Measurements from ENCODE around the gene ARID3C. TPM values are rescaled to one million over a fixed set of nuclear protein-coding genes. Genes with fewer than 3 reads are reported as not detected.

ARID3C gene
- total and polyA plus RNA-seq, 2 donors: 0.07 to 0.09 TPM

DNA sequence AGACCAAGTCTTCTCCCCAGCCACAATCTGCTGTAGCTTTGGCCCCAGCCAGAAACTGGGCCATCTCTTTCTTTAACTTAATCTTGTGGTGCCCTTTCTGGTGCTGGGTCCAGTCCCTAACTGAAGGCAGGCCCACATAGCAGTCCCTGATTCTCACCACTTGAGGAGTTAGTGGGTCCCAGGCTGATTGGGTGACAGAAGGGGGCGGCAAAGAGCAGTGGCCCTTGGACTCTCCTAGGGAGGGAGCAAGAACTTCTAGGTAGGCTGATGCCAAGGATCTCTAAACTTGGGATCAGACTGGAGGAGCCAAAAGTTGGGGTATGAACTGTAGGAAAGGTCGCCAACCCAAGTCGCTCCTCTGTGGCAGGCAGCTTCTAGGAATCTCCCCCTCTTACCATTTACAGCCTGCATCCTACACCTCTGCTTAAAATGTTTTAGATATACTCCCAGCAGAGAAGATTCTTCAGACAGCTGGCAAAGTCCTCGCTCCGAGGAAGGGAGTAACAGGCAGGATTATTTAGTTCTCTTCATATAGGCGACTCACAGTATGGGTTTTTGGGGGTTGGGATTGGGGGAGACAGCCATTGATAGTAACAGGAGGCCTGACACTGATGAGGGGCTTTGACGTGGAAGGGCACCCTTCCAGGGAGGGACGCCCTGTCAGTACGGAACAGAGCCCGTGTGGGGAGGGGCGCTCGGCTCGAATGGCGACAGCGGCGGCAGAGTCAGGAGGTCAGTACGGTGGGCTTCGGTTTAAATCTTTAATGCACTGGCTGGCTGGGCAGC is 35.6 kb upstream of the ARID3C start:
- Histone ChIP-seq H3K27ac (ENCODE audit: low read depth in 1 of 2, low read length in 1 of 2) (peak overlapping the region; percentile 59 to 68), H3K9me3 (ENCODE audit: control insufficient read depth in 2 of 2, insufficient read depth in 1 of 2, low read length in 1 of 2) (peaks cover 0 to 6% of the 10 kb centered on the region in 2 donors), H3K27me3 (ENCODE audit: control insufficient read depth in 2 of 2, insufficient read depth in 1 of 2, low read length in 1 of 2) (no peaks in the 10 kb centered on the region), H3K36me3 (ENCODE audit: control insufficient read depth in 2 of 2, insufficient read depth in 2 of 2, low read length in 1 of 2) (no peaks in the 10 kb centered on the region), H3K4me3 (ENCODE audit: low read length in 2 of 2) (peak overlapping the region; percentile 60 to 76), H3K4me1 (ENCODE audit: control insufficient read depth in 2 of 2, insufficient read depth in 2 of 2, low read length in 2 of 2) (peaks cover 19 to 38% of the 10 kb centered on the region in 2 donors)
- 18% methylated on average over 18 of the region's 18 CpGs for WGBS
- peak; percentile 43 to 87 (median 59) for DNase-seq (ENCODE audit: low read depth in 6 of 9, low spot score in 9 of 9)

DNA sequence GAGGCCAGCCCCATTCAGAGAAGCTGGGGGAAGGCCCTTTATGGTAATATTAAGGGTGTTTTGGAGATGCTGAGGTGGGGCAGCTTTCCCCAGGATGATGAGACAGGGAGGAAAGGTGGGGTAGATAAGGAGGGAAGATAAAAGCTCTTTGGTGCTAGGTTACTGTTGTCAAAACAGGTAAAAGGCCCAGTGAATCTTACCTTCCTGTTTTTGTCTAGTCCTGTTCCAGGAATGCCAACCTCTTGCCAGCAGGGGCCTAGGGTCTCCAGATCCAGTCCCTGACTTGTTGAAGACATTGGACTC is 34.4 kb upstream of the ARID3C start:
- Histone ChIP-seq H3K9me3 (ENCODE audit: control insufficient read depth in 2 of 2, insufficient read depth in 1 of 2, low read length in 1 of 2) (peaks cover 0 to 6% of the 10 kb centered on the region in 2 donors), H3K36me3 (ENCODE audit: control insufficient read depth in 2 of 2, insufficient read depth in 2 of 2, low read length in 1 of 2) (no peaks in the 10 kb centered on the region), H3K4me3 (ENCODE audit: low read length in 2 of 2) (no peak overlapping the region), H3K27ac (ENCODE audit: low read depth in 1 of 2, low read length in 1 of 2) (peak overlapping the region in 1 of 2 donors; percentile 8), H3K4me1 (ENCODE audit: control insufficient read depth in 2 of 2, insufficient read depth in 2 of 2, low read length in 2 of 2) (peaks cover 19 to 38% of the 10 kb centered on the region in 2 donors), H3K27me3 (ENCODE audit: control insufficient read depth in 2 of 2, insufficient read depth in 1 of 2, low read length in 1 of 2) (no peaks in the 10 kb centered on the region)
- no peak for DNase-seq (ENCODE audit: low read depth in 6 of 9, low spot score in 9 of 9)

DNA sequence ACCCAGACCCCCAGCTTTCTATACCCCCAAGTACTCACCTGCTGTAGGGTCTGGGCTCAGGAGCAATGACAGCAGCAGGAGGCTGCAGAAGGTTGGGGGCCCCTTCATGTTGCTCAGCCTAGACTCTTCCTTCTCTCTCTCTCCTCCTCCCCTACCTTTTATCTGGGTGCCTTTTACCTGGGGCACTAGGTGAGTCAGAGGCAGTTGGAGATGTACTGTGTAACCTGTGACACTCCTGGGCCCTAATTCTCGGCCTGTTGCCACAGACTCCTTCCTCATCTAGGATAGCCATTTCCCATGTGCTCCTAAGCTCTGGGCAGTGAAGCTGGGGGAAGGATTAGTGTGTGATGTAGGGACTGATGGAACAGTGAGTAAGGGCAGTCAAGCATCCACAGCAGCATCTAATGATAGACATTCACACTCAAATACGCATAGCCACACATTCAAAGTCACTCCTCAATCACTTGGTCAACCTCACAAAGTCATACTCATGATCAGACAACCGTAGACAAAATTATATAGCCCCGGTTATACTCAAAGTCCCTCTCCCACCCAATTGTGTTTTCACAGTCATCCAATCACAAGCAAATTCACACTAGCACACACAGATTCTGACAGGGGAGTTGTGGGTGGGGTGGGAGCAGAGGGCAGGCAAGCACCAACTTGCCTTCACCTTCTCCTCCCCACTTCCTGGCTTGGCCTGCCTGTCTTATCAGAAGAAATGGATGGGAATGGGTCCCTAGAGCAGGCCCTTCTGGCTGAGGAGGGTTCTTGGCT is 33.8 kb upstream of the ARID3C start, which contains the start of gene CCL27:
CCL27 (minus strand) TSS at position 132 of the 777 bp plus-strand sequence; CDS start at position 108, 24 bp downstream.
- DNase-seq (ENCODE audit: low read depth in 6 of 9, low spot score in 9 of 9): no peak
- H3K4me1 ChIP-seq (ENCODE audit: control insufficient read depth in 2 of 2, insufficient read depth in 2 of 2, low read length in 2 of 2): peaks cover 19 to 38% of the 10 kb centered on the region in 2 donors
- 97% methylated on average over 4 of the region's 4 CpGs for WGBS
- no peaks in the 10 kb centered on the region for H3K36me3 ChIP-seq (ENCODE audit: control insufficient read depth in 2 of 2, insufficient read depth in 2 of 2, low read length in 1 of 2)
- H3K27ac ChIP-seq (ENCODE audit: low read depth in 1 of 2, low read length in 1 of 2): peak within 1 kb of the TSS in 1 of 2 donors; percentile 8
- no peak within 1 kb of the TSS for H3K4me3 ChIP-seq (ENCODE audit: low read length in 2 of 2)
- peaks cover 0 to 6% of the 10 kb centered on the region in 2 donors for H3K9me3 ChIP-seq (ENCODE audit: control insufficient read depth in 2 of 2, insufficient read depth in 1 of 2, low read length in 1 of 2)
- no peaks in the 10 kb centered on the region for H3K27me3 ChIP-seq (ENCODE audit: control insufficient read depth in 2 of 2, insufficient read depth in 1 of 2, low read length in 1 of 2)

DNA sequence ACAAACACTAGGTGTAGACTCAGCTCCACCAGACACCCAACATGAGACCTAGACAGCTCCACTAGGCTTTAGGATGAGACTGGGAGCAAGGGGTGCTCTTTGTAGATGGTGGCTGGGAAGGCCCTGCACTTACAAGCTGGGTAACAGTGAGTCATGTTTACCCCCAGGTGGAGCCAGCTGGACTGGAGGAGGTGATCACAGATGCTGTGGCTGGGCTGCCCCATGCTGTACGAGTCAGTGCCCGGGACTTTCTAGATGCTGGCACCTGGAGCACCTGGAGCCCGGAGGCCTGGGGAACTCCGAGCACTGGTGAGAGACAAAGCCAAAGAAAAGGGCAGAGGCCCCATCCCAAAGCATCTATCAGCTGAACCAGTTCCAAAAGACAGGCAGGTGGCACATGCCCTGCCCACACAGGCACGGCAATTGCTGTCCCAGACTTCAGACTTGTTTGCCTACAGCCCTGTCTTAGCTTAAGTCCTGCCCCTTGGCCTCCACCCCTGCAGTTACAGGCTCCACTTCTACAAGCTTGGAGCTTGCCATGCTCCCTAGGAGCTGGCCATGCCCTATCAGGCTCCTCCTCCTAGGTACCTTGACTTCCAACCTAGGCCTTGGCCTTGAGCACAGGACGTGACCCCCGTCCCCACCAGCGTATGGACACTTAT is 30.9 kb upstream of the ARID3C start:
- Histone ChIP-seq H3K4me1 (ENCODE audit: control insufficient read depth in 2 of 2, insufficient read depth in 2 of 2, low read length in 2 of 2) (peaks cover 12 to 24% of the 10 kb centered on the region in 2 donors), H3K36me3 (ENCODE audit: control insufficient read depth in 2 of 2, insufficient read depth in 2 of 2, low read length in 1 of 2) (no peaks in the 10 kb centered on the region), H3K4me3 (ENCODE audit: low read length in 2 of 2) (no peak overlapping the region), H3K27ac (ENCODE audit: low read depth in 1 of 2, low read length in 1 of 2) (no peak overlapping the region), H3K27me3 (ENCODE audit: control insufficient read depth in 2 of 2, insufficient read depth in 1 of 2, low read length in 1 of 2) (no peaks in the 10 kb centered on the region), H3K9me3 (ENCODE audit: control insufficient read depth in 2 of 2, insufficient read depth in 1 of 2, low read length in 1 of 2) (no peaks in the 10 kb centered on the region)
- 95% methylated on average over 8 of the region's 8 CpGs for WGBS
- no peak for DNase-seq (ENCODE audit: low read depth in 6 of 9, low spot score in 9 of 9)

DNA sequence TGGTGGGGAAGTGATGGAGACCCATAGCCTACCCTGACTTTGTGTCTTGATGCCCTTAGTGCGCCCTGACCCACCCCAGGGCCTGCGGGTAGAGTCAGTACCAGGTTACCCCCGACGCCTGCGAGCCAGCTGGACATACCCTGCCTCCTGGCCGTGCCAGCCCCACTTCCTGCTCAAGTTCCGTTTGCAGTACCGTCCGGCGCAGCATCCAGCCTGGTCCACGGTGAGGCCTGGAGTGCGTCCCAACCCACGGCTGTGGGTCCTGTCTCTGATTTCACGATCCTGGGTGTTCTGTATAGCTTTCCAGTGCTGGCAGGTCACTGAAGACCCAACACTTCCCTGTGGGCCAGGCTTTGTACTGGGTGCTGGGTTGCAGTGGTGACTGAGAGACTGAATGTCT is 29.6 kb upstream of the ARID3C start:
- 97% methylated on average over 14 of the region's 14 CpGs for WGBS
- H3K27ac ChIP-seq (ENCODE audit: low read depth in 1 of 2, low read length in 1 of 2): no peak overlapping the region
- no peak for DNase-seq (ENCODE audit: low read depth in 6 of 9, low spot score in 9 of 9)
- H3K36me3 ChIP-seq (ENCODE audit: control insufficient read depth in 2 of 2, insufficient read depth in 2 of 2, low read length in 1 of 2): no peaks in the 10 kb centered on the region
- H3K27me3 ChIP-seq (ENCODE audit: control insufficient read depth in 2 of 2, insufficient read depth in 1 of 2, low read length in 1 of 2): no peaks in the 10 kb centered on the region
- H3K9me3 ChIP-seq (ENCODE audit: control insufficient read depth in 2 of 2, insufficient read depth in 1 of 2, low read length in 1 of 2): no peaks in the 10 kb centered on the region
- H3K4me3 ChIP-seq (ENCODE audit: low read length in 2 of 2): no peak overlapping the region
- peaks cover 6 to 14% of the 10 kb centered on the region in 2 donors for H3K4me1 ChIP-seq (ENCODE audit: control insufficient read depth in 2 of 2, insufficient read depth in 2 of 2, low read length in 2 of 2)

DNA sequence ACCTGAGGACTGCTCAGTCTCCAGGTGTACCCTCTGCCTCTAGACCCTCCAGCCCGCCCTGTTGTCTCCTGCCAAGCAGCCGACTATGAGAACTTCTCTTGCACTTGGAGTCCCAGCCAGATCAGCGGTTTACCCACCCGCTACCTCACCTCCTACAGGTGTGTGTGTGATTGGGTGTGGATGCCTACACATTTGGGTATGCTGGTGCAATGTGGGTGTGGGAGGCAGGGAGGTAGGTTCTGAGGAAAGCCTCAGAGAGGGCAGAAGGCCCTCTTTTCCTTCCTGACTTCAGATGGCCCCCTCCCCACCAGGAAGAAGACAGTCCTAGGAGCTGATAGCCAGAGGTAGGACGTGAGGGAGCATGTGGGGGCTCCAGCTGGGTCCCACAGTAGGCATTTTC is 28.1 kb upstream of the ARID3C start:
- 96% methylated on average over 5 of the region's 5 CpGs for whole genome bisulfite sequencing

DNA sequence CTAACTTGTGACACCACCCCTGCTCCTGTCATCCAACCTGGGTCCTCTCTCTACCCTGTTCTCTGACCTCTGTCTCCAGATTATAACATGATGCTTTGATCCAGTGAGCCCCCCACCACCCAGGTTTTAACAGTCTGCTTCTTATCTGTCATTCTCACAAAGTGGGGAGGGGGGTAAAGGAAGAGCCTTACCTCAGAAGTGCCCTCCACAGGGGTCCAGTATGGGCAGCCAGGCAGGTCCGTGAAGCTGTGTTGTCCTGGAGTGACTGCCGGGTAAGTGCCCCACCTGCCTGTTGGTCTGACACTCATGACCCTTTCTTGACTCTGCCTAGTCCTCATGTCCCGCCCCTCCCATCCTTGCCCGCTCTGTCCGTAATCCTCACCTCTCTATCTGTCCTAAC is 26.5 kb upstream of the ARID3C start:
- H3K27ac ChIP-seq (ENCODE audit: low read depth in 1 of 2, low read length in 1 of 2): no peak overlapping the region
- H3K27me3 ChIP-seq (ENCODE audit: control insufficient read depth in 2 of 2, insufficient read depth in 1 of 2, low read length in 1 of 2): no peaks in the 10 kb centered on the region
- 97% methylated on average over 5 of the region's 5 CpGs for WGBS
- no peak for DNase-seq (ENCODE audit: low read depth in 6 of 9, low spot score in 9 of 9)
- no peaks in the 10 kb centered on the region for H3K9me3 ChIP-seq (ENCODE audit: control insufficient read depth in 2 of 2, insufficient read depth in 1 of 2, low read length in 1 of 2)
- H3K36me3 ChIP-seq (ENCODE audit: control insufficient read depth in 2 of 2, insufficient read depth in 2 of 2, low read length in 1 of 2): peaks cover 0 to 10% of the 10 kb centered on the region in 2 donors
- H3K4me3 ChIP-seq (ENCODE audit: low read length in 2 of 2): no peak overlapping the region
- peaks cover 0 to 24% of the 10 kb centered on the region in 2 donors for H3K4me1 ChIP-seq (ENCODE audit: control insufficient read depth in 2 of 2, insufficient read depth in 2 of 2, low read length in 2 of 2)

More for the DNA sequence above, 28.1 kb upstream of the ARID3C start:
- Histone ChIP-seq H3K27ac (ENCODE audit: low read depth in 1 of 2, low read length in 1 of 2) (no peak overlapping the region), H3K4me3 (ENCODE audit: low read length in 2 of 2) (no peak overlapping the region), H3K27me3 (ENCODE audit: control insufficient read depth in 2 of 2, insufficient read depth in 1 of 2, low read length in 1 of 2) (no peaks in the 10 kb centered on the region), H3K4me1 (ENCODE audit: control insufficient read depth in 2 of 2, insufficient read depth in 2 of 2, low read length in 2 of 2) (peaks cover 0 to 13% of the 10 kb centered on the region in 2 donors), H3K36me3 (ENCODE audit: control insufficient read depth in 2 of 2, insufficient read depth in 2 of 2, low read length in 1 of 2) (no peaks in the 10 kb centered on the region), H3K9me3 (ENCODE audit: control insufficient read depth in 2 of 2, insufficient read depth in 1 of 2, low read length in 1 of 2) (no peaks in the 10 kb centered on the region)
- DNase-seq (ENCODE audit: low read depth in 6 of 9, low spot score in 9 of 9): no peak

DNA sequence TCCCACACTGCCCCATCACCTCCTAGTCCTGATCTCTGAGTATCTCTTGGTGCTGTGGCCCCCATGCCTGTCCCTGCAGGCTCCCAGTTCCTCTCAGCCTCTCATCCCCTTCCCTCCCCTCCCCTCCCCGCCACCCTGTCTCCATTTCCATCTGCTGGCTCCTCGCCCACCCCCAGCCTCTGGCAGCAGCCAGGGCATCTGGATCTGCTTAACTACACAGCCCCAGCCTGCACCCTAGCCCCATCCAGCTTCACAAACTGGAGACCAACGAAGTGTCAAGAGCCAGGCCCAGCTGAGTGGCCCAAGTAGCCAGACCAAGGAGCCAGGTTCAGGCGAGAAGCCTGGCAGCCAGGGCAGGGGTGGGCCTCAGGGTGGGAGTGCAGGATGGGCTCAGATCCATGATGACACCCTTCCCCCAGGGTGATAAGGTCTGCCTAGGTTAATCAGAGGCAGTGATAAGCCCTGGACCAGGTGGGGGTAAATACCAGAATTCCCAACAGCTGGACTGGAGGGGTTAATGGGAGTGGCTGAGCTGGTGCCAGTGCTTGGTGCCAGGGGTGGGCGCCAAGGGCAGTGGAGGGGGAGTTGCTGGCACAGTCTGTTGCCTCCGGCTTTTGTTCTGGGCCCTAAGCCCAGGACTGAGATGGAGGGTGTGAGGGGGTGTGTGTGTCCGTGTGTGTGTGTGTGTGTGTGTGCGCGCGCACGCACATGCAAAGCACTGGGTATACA is 25.6 kb upstream of the ARID3C start:
- no peaks in the 10 kb centered on the region for H3K9me3 ChIP-seq (ENCODE audit: control insufficient read depth in 2 of 2, insufficient read depth in 1 of 2, low read length in 1 of 2)
- WGBS: 88% methylated on average over 11 of the region's 11 CpGs
- H3K36me3 ChIP-seq (ENCODE audit: control insufficient read depth in 2 of 2, insufficient read depth in 2 of 2, low read length in 1 of 2): peaks cover 2 to 19% of the 10 kb centered on the region in 2 donors
- DNase-seq (ENCODE audit: low read depth in 6 of 9, low spot score in 9 of 9): no peak
- H3K4me1 ChIP-seq (ENCODE audit: control insufficient read depth in 2 of 2, insufficient read depth in 2 of 2, low read length in 2 of 2): peaks cover 0 to 24% of the 10 kb centered on the region in 2 donors
- no peaks in the 10 kb centered on the region for H3K27me3 ChIP-seq (ENCODE audit: control insufficient read depth in 2 of 2, insufficient read depth in 1 of 2, low read length in 1 of 2)
- no peak overlapping the region for H3K4me3 ChIP-seq (ENCODE audit: low read length in 2 of 2)
- no peak overlapping the region for H3K27ac ChIP-seq (ENCODE audit: low read depth in 1 of 2, low read length in 1 of 2)

All from thymus (tissue), 11 donors.